Measurements from ENCODE around the gene BTF3. TPM values are rescaled to one million over a fixed set of nuclear protein-coding genes. Genes with fewer than 3 reads are reported as not detected.
A peak's percentile ranks its signal among the peaks of the same experiment; 100 is the strongest.

The BTF3 gene
- total RNA-seq, 1 experiment from 2014 or later: 861 TPM

- Histone ChIP-seq H3K23me2 (ENCODE audit: insufficient read length, low read depth, low read length, poor library complexity, severe bottlenecking) (peaks cover 8% of the 10 kb centered on the region), H3K14ac (ENCODE audit: insufficient read depth, low read length) (no peak overlapping the region), H4K5ac (ENCODE audit: insufficient read length, low read depth, low read length) (no peak overlapping the region), H4K20me1 (ENCODE audit: control insufficient read depth, insufficient read depth, insufficient read length) (no peaks in the 10 kb centered on the region), H2BK20ac (ENCODE audit: low read depth, low read length, poor library complexity, severe bottlenecking) (no peak overlapping the region), H2AFZ (ENCODE audit: low read length) (no peak overlapping the region), H3K4ac (ENCODE audit: low read depth, low read length) (no peak overlapping the region), H2BK5ac (ENCODE audit: insufficient read length, low read length) (no peak overlapping the region), H3K27me3 (ENCODE audit: insufficient read depth, low read length) (no peaks in the 10 kb centered on the region), H3K4me2 (ENCODE audit: insufficient read depth, insufficient read length, low read length) (peak overlapping the region; percentile 80), H2BK120ac (ENCODE audit: low read depth, low read length, poor library complexity, severe bottlenecking) (no peak overlapping the region), H2AK5ac (ENCODE audit: insufficient read length, low read length) (no peak overlapping the region), H3K9ac (ENCODE audit: extremely low read depth, insufficient read length, low read length) (no peak overlapping the region), H3K79me1 (ENCODE audit: insufficient read depth, low read depth, low read length, poor library complexity, severe bottlenecking) (no peaks in the 10 kb centered on the region), H3T11ph (ENCODE audit: low read length) (no peak overlapping the region), H4K91ac (ENCODE audit: insufficient read length, low read depth, low read length) (no peak overlapping the region), H3K27ac (ENCODE audit: insufficient read length, low read depth, low read length) (peak overlapping the region; percentile 47), H3K18ac (ENCODE audit: insufficient read length, low read depth, low read length) (no peak overlapping the region), H3K56ac (ENCODE audit: insufficient read length, low read depth, low read length) (no peak overlapping the region), H3K79me2 (ENCODE audit: insufficient read depth, low read length) (peaks cover 21% of the 10 kb centered on the region; the same call in 1 of the 2 replicates), H3K9me3 (ENCODE audit: control insufficient read depth, low read depth, low read length) (no peaks in the 10 kb centered on the region), H2BK15ac (ENCODE audit: low read depth, low read length) (no peak overlapping the region), H3K23ac (ENCODE audit: insufficient read length, low read depth, low read length) (no peak overlapping the region), H3K4me1 (ENCODE audit: insufficient read depth, low read length) (no peaks in the 10 kb centered on the region), H4K8ac (replicated peaks; ENCODE audit: insufficient read length, low read depth, low read length) (no peak overlapping the region), H2BK12ac (ENCODE audit: insufficient read length, low read depth, low read length) (no peak overlapping the region)
- no peaks in the 10 kb centered on the region for H3K9me3 Mint-ChIP-seq
- TF ChIP-seq, protein P1, sequence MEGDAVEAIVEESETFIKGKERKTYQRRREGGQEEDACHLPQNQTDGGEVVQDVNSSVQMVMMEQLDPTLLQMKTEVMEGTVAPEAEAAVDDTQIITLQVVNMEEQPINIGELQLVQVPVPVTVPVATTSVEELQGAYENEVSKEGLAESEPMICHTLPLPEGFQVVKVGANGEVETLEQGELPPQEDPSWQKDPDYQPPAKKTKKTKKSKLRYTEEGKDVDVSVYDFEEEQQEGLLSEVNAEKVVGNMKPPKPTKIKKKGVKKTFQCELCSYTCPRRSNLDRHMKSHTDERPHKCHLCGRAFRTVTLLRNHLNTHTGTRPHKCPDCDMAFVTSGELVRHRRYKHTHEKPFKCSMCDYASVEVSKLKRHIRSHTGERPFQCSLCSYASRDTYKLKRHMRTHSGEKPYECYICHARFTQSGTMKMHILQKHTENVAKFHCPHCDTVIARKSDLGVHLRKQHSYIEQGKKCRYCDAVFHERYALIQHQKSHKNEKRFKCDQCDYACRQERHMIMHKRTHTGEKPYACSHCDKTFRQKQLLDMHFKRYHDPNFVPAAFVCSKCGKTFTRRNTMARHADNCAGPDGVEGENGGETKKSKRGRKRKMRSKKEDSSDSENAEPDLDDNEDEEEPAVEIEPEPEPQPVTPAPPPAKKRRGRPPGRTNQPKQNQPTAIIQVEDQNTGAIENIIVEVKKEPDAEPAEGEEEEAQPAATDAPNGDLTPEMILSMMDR (conservative IDR thresholded peaks at IDR 0.05): peak; percentile 51
- no CpG with 5 or more reads among the region's 1 CpG for WGBS (ENCODE audit: extremely low coverage, insufficient read length, low lambda C conversion rate)
- H3K36me3 Mint-ChIP-seq (ENCODE audit: insufficient read depth in 1 of 3, low read depth in 3 of 3): peaks cover 18 to 33% (median 27%) of the 10 kb centered on the region in 3 experiments; a peak in 6 of 7 replicates
- DNase-seq: no peak
- peaks cover 45 to 58% of the 10 kb centered on the region in 2 experiments for H3K4me1 Mint-ChIP-seq
- H3K4me3 Mint-ChIP-seq: peak overlapping the region; percentile 96 to 97
- no peaks in the 10 kb centered on the region for H3K27me3 Mint-ChIP-seq (ENCODE audit: low read depth)
- H3K27ac Mint-ChIP-seq: peak overlapping the region; percentile 99 to 100 (median 99); a peak in 4 of 7 replicates
Measured at GRCh38 chr5:73496984-73497457, 1.2 kb upstream of the BTF3 start.

All from H9 (cell line).